Measurements from ENCODE around the gene FKBP10. TPM values are rescaled to one million over a fixed set of nuclear protein-coding genes. Genes with fewer than 3 reads are reported as not detected.
"Not testable (repeated sequence)": the region's sequence is repeated elsewhere in the genome, so short reads cannot be mapped to it uniquely, and the experiment has no call there.

Gene FKBP10
- total RNA-seq, 1 donor from 2014 or later: 143 TPM

GRCh38 chr17:41835800-41836549, 23.2 kb downstream of the FKBP10 start, which contains the start of gene NT5C3B:
Gene NT5C3B, minus strand, starts transcription at chr17:41836232. Its CDS starts 39 bp downstream, at chr17:41836193.
- TF ChIP-seq, protein P1, sequence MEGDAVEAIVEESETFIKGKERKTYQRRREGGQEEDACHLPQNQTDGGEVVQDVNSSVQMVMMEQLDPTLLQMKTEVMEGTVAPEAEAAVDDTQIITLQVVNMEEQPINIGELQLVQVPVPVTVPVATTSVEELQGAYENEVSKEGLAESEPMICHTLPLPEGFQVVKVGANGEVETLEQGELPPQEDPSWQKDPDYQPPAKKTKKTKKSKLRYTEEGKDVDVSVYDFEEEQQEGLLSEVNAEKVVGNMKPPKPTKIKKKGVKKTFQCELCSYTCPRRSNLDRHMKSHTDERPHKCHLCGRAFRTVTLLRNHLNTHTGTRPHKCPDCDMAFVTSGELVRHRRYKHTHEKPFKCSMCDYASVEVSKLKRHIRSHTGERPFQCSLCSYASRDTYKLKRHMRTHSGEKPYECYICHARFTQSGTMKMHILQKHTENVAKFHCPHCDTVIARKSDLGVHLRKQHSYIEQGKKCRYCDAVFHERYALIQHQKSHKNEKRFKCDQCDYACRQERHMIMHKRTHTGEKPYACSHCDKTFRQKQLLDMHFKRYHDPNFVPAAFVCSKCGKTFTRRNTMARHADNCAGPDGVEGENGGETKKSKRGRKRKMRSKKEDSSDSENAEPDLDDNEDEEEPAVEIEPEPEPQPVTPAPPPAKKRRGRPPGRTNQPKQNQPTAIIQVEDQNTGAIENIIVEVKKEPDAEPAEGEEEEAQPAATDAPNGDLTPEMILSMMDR (conservative IDR thresholded peaks at IDR 0.05; ENCODE audit: low read depth, low read length): no peak
- H3K4me3 ChIP-seq (ENCODE audit: low read depth, low read length): peak within 1 kb of the TSS; percentile 82
- DNase-seq (ENCODE audit: low read depth): no peak

- no peak for DNase-seq (ENCODE audit: low read depth)
- H3K4me3 ChIP-seq (ENCODE audit: low read depth, low read length): peak overlapping the region; percentile 82
- TF ChIP-seq, protein P1 (conservative IDR thresholded peaks at IDR 0.05; ENCODE audit: low read depth, low read length): no peak
Measured at GRCh38 chr17:41836550-41837196, 23.9 kb downstream of the FKBP10 start.

DNA sequence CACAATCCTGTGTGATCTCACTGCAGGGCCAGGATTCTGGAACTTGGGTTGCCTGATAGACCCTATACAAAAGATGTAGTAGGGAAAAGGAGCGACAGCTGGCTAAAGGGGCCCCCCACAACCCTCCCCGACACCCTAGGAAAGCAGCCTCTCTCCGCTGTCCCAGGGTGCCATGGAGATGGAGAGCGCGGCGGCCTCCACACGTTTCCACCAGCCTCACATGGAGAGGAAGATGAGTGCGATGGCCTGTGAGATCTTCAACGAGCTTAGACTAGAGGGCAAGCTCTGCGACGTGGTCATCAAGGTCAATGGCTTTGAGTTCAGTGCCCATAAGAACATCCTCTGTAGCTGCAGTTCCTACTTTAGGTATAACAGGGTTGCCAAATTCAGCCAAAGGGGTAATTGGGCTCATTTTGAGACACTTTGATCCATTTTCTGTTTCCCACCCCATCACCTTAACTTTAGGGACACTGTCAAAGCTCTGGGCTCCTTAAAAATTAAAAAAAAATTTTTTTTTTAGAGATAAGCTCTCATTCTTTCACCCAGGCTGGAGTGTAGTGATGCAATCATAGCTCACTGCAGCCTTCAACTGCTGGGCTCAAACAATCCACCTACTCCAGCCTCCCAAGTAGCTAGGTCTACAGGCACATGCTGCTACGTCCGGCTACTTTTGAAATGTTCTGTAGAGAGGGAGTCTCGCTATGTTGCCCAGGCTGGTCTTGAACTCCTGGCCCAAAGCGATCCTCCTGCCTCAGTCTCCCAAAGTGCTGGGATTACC, 25.1 kb downstream of the FKBP10 start, which contains the start of gene KLHL10:
TSS of gene KLHL10 (plus strand) at position 65 of the 778 bp plus-strand sequence. CDS start at position 173, 108 bp downstream.
- TF ChIP-seq, protein P1 (conservative IDR thresholded peaks at IDR 0.05; ENCODE audit: low read depth, low read length): no peak
- H3K4me3 ChIP-seq (ENCODE audit: low read depth, low read length): peak within 1 kb of the TSS; percentile 82
- DNase-seq (ENCODE audit: low read depth): no peak

GRCh38 chr17:41839448-41839847, 26.6 kb downstream of the FKBP10 start:
- H3K4me3 ChIP-seq (ENCODE audit: low read depth, low read length); DNase-seq (ENCODE audit: low read depth): not testable (repeated sequence)

DNA sequence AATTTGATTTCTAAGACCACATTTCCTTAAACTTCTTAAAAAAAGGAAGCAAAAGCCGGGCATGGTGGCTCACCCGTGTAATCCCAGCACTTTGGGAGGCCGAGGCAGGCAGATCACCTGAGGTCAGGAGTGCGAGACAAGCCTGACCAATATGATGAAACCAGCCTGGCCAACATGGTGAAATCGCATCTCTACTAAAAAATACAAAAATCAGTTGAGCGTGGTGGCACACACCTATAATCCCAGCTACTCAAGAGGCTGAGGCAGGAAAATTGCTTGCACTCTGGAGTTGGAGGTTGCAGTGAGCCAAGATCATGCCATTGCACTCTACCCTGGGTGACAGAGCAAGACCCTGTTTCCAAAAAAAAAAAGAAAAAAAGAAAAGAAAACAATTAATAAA, 28.0 kb downstream of the FKBP10 start:
- DNase-seq (ENCODE audit: low read depth); H3K4me3 ChIP-seq (ENCODE audit: low read depth, low read length): not testable (repeated sequence)

GRCh38 chr17:41844971-41845370, 32.2 kb downstream of the FKBP10 start:
- H3K4me3 ChIP-seq (ENCODE audit: low read depth, low read length): no peak overlapping the region
- DNase-seq (ENCODE audit: low read depth): no peak
- TF ChIP-seq, protein P1 (conservative IDR thresholded peaks at IDR 0.05; ENCODE audit: low read depth, low read length): no peak

DNA sequence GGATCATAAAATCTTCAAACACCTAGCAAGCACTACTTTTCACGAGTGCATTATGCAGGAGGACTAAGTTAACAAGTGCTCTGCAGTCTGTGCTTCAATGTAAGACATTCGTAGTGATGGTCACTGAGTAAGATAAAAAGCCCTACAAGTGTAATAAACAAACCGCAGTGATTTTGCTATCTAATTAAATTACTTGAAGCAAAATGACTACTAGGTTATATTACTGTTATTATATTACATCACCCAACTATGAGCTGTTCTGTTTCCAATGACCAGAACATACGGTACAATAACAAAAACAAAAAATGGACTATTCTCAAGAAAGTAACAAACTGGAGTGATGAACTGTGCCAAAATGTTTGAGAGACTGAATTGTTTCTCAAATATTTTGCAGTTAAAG, 36.0 kb downstream of the FKBP10 start:
- DNase-seq (ENCODE audit: low read depth): no peak
- TF ChIP-seq, protein P1 (conservative IDR thresholded peaks at IDR 0.05; ENCODE audit: low read depth, low read length): no peak
- no peak overlapping the region for H3K4me3 ChIP-seq (ENCODE audit: low read depth, low read length)

Measured in epithelial cell of proximal tubule (primary cell).